ENCODE results near the gene IBTK.

IBTK gene

GRCh38 chr6:82145926-82146452, 101.6 kb downstream of the IBTK start:
- H3K36me3 ChIP-seq (ENCODE audit: insufficient read depth, low read length): no peaks in the 10 kb centered on the region
- H3K4me3 ChIP-seq (ENCODE audit: low read length, poor library complexity, severe bottlenecking): no peak overlapping the region
- H3K4me2 ChIP-seq (ENCODE audit: low read depth, low read length, poor library complexity, severe bottlenecking): no peak overlapping the region
- H2AFZ ChIP-seq (ENCODE audit: low read length): no peak overlapping the region
- no peaks in the 10 kb centered on the region for H3K9me3 ChIP-seq (ENCODE audit: insufficient read depth, low read depth, low read length)
- H3K9ac ChIP-seq (ENCODE audit: low read depth, low read length, poor library complexity, severe bottlenecking): no peak overlapping the region
- TF ChIP-seq EZH2phosphoT487 (IDR thresholded peaks at IDR 0.05; ENCODE audit: borderline replicate concordance) (no peak), CTCF (conservative IDR thresholded peaks at IDR 0.05; ENCODE audit: low read length) (no peak)
- H3K27me3 ChIP-seq (ENCODE audit: insufficient read depth, low read length, poor library complexity, severe bottlenecking): no peaks in the 10 kb centered on the region
- H3K79me2 ChIP-seq (ENCODE audit: insufficient read depth, low read length): no peaks in the 10 kb centered on the region
- H4K20me1 ChIP-seq (ENCODE audit: insufficient read depth, low read length, poor library complexity, severe bottlenecking): no peaks in the 10 kb centered on the region
- no peaks in the 10 kb centered on the region for H3K9me2 ChIP-seq (replicated peaks; ENCODE audit: low read depth, low read length)
- H3F3A ChIP-seq (ENCODE audit: low read depth): no peaks in the 10 kb centered on the region
- no peaks in the 10 kb centered on the region for H3K4me1 ChIP-seq (ENCODE audit: insufficient read depth, low read length, poor library complexity, severe bottlenecking)

- Histone ChIP-seq H3K9ac (ENCODE audit: low read depth, low read length, poor library complexity, severe bottlenecking) (no peak overlapping the region), H3K4me2 (ENCODE audit: low read depth, low read length, poor library complexity, severe bottlenecking) (no peak overlapping the region), H3F3A (ENCODE audit: low read depth) (no peaks in the 10 kb centered on the region), H3K9me3 (ENCODE audit: insufficient read depth, low read depth, low read length) (no peaks in the 10 kb centered on the region), H4K20me1 (ENCODE audit: insufficient read depth, low read length, poor library complexity, severe bottlenecking) (no peaks in the 10 kb centered on the region), H3K27me3 (ENCODE audit: insufficient read depth, low read length, poor library complexity, severe bottlenecking) (no peaks in the 10 kb centered on the region), H3K4me1 (ENCODE audit: insufficient read depth, low read length, poor library complexity, severe bottlenecking) (no peaks in the 10 kb centered on the region), H3K79me2 (ENCODE audit: insufficient read depth, low read length) (no peaks in the 10 kb centered on the region), H3K9me2 (replicated peaks; ENCODE audit: low read depth, low read length) (no peaks in the 10 kb centered on the region), H2AFZ (ENCODE audit: low read length) (no peak overlapping the region), H3K36me3 (ENCODE audit: insufficient read depth, low read length) (no peaks in the 10 kb centered on the region), H3K4me3 (ENCODE audit: low read length, poor library complexity, severe bottlenecking) (no peak overlapping the region)
- no peak for TF ChIP-seq EZH2phosphoT487 (IDR thresholded peaks at IDR 0.05; ENCODE audit: borderline replicate concordance)
- TF ChIP-seq CTCF (conservative IDR thresholded peaks at IDR 0.05; ENCODE audit: low read length): no peak
Measured at GRCh38 chr6:82144852-82145340, 102.6 kb downstream of the IBTK start.

GRCh38 chr6:82144007-82144851, 103.3 kb downstream of the IBTK start:
- H3K27me3 ChIP-seq (ENCODE audit: insufficient read depth, low read length, poor library complexity, severe bottlenecking): no peaks in the 10 kb centered on the region
- H3K4me1 ChIP-seq (ENCODE audit: insufficient read depth, low read length, poor library complexity, severe bottlenecking): no peaks in the 10 kb centered on the region
- no peaks in the 10 kb centered on the region for H3F3A ChIP-seq (ENCODE audit: low read depth)
- H3K9me2 ChIP-seq (replicated peaks; ENCODE audit: low read depth, low read length): no peaks in the 10 kb centered on the region
- no peaks in the 10 kb centered on the region for H4K20me1 ChIP-seq (ENCODE audit: insufficient read depth, low read length, poor library complexity, severe bottlenecking)
- no peak overlapping the region for H2AFZ ChIP-seq (ENCODE audit: low read length)
- H3K9me3 ChIP-seq (ENCODE audit: insufficient read depth, low read depth, low read length): no peaks in the 10 kb centered on the region
- no peak overlapping the region for H3K4me3 ChIP-seq (ENCODE audit: low read length, poor library complexity, severe bottlenecking)
- H3K4me2 ChIP-seq (ENCODE audit: low read depth, low read length, poor library complexity, severe bottlenecking): no peak overlapping the region
- H3K79me2 ChIP-seq (ENCODE audit: insufficient read depth, low read length): no peaks in the 10 kb centered on the region
- TF ChIP-seq EZH2phosphoT487 (IDR thresholded peaks at IDR 0.05; ENCODE audit: borderline replicate concordance) (no peak), CTCF (conservative IDR thresholded peaks at IDR 0.05; ENCODE audit: low read length) (no peak)
- no peaks in the 10 kb centered on the region for H3K36me3 ChIP-seq (ENCODE audit: insufficient read depth, low read length)
- H3K9ac ChIP-seq (ENCODE audit: low read depth, low read length, poor library complexity, severe bottlenecking): no peak overlapping the region

Data from Loucy (cell line).